HG02885 (cell line): ENCODE results near the gene KIAA0319L.

Experiments
- ATAC-seq: cut with Tn5 transposase; IDR thresholded peaks from one replicate; pipeline ENCODE4 v1.9.1; 2021; ENCODE audit warnings: mild to moderate bottlenecking; ENCODE audit not compliant: unreplicated experiment, poor library complexity

KIAA0319L gene

GRCh38 chr1:35564884-35565741 lies 7.9 kb upstream of the KIAA0319L start:
- ATAC-seq: no peak

DNA sequence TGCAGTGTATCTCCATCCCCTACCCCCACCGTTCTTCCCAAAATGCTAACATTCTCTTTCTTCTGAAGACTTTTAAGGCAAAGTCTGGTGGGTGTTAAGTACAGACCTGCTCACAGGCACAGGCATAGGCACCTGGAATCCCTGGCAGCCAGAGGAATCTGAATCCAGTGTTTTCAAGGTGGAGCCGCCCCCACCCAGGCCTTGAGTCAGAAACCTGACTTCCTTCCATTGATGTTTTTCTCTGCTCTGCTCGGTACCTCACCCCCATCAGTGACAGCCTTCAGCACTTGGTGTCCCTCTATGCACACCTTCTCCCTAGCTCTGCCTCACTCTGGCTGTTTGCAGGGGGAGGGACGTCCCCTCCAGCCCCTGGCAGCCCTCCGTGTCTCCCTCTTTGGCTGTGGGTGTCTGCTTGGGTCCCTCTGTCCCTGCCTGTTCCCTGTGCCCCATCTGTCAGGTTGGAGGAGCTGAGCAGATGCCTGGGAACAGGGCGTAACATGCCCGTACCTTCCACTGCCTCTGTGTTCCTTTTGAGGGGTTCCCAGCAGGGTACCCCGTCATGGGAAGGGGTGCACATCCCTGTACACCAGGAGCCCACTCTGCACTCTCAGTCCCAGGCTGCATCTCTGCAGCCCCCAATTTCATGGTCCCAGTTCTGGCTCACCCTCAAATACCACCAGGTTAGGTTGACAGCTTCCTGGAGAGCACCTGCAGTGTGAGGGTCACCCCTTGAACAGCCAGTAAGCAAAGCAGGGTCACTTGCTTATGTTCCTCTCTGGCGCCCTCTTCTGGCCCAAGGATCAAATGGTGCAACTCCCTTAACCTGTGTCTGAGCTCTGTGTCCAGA lies 7.1 kb upstream of the KIAA0319L start:
- ATAC-seq: no peak

DNA sequence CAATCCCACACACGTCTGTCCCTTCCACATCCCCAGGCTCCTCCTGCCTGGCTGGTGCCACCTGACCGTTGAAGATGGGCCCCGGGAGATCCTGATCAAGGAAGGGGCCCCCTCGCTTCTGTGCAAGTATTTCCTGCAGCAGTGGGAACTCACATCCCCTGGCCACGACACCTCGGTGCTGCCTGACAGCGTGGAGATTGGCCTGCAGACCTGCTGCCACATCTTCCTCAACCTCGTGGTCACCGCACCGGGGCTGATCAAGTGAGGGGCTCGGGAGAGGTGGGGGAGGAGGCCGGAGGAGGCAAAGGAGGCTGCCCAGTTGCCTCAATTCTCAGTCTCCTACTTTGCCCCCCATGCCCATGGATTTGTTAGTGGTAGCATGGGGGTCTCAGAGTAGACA lies 6.0 kb upstream of the KIAA0319L start:
- ATAC-seq: no peak

GRCh38 chr1:35561972-35562680 lies 4.9 kb upstream of the KIAA0319L start:
- no peak for ATAC-seq

DNA sequence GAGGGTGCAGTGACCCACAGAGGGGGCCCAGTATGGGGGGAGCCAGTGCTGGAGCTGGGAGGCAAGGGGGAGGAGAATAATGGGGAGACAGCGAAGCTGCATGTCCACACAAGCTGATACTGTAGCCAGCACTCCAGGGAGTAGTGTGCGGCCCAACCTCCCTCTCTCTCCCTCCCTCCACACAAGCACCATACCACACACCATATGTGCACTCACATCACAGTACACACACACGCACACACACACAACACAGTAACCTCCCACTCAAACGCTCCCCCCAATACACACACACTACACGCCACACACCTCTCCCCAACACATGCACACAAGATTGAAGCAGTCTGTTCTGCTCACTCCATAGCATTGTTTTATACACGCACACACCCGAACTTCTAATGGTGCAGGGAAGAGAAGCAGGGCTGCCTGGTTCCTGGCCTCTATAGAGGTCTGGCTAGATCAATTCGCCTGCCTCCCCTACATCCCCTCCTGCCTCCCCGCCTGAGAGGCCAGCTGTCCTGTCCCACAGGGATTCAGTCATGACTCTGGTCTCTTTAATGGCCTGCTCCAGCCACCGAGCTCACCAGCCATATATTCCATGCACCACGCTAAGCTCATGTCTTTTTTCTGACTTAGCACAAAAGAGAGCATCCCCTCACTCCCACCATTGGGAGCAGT lies 4.2 kb upstream of the KIAA0319L start:
- ATAC-seq: no peak

DNA sequence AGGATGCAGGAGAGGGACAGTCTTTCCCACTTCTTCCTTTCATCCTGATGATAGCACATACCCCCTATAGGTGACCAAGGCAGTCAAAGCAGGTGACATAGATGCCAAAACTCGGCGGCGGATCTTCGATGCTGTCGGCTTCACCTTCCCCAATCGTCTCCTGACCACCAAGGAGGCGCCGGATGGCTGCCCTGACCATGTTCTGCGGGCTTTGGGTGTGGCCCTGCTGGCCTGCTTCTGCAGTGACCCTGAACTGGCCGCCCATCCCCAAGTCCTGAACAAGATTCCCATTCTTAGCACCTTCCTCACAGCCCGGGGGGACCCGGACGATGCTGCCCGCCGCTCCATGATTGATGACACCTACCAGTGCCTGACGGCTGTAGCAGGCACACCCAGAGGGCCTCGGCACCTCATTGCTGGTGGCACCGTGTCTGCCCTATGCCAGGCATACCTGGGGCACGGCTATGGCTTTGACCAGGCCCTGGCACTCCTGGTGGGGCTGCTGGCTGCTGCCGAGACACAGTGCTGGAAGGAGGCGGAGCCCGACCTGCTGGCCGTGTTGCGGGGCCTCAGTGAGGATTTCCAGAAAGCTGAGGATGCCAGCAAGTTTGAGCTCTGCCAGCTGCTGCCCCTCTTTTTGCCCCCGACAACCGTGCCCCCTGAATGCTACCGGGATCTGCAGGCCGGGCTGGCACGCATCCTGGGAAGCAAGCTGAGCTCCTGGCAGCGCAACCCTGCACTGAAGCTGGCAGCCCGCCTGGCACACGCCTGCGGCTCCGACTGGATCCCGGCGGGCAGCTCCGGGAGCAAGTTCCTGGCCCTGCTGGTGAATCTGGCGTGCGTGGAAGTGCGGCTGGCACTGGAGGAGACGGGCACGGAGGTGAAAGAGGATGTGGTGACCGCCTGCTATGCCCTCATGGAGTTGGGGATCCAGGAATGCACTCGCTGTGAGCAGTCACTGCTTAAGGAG lies 3.3 kb upstream of the KIAA0319L start:
- no peak for ATAC-seq

DNA sequence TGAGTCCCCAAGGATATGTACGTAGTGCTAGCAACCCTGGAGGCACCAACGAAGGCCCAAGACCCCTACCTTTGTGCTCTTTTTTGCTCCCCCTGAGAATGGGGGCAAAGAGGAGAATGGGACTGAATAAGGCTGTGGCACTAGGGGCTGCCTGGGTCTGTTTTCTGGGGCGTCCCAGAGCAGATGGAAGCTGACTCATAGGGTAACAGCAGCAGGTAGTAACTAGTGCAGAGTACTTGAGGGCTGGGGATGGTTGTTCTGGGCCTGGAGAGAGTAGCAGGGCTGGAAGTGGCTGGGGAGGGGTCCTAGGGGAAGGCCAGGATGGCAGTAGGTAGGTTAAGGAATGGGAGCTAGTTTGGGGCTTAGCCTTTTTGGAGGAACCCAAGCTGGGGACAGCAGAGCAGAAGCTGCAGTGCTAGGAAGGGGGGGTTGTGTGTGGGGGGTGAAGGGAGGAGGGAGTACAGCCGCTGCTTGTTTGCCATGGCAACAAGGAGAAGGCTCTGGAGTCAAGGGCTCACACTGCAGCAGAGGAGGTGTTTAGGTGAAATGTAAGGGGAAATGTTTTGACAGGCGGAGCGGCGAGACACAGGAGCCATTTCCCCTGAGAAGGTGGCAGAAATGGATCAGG lies 2.2 kb upstream of the KIAA0319L start:
- no peak for ATAC-seq

DNA sequence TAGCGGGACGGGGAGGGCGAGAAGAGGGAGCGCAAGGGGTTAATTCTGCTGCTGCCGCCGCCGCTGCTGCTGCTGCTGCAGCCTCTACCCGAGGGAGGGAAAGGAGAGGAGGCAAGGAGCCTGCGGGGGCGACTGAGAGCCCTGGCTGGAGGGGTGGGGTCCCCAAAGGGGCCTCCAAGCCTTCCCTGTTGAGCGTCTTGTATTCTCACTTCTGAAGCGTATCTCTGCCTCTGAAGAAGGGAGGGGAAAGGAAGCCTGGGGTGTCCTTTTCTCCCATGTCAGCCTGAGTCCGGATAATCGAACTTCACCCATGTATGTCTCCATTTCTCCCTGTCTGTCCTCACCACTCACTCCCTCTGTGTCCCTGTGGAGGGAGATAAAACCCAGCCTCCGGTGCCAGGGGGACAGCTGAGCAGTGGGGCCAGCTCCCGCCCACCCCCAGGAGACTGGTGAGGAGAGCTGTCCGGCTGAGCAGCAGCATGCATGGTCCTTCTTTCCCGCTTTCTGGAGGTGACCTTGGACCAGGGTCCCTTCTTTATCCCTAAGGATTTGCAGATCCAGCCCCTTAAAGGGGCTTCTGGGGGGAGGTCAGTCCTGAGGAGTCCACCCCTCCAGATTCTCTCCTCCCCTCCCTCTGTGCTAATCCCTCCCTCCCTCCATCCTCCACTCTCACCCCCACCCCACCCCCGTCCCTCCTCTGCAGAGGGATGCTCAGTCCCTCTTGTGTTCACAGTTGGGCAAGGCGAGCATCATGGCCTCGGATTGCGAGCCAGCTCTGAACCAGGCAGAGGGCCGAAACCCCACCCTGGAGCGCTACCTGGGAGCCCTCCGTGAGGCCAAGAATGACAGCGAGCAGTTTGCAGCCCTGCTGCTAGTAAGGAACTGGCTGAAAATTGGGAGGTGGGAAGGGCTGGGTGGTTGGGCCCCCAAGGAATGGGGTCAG lies 1.4 kb upstream of the KIAA0319L start:
- no peak for ATAC-seq

- peak; percentile 86 for ATAC-seq
These were observed 589 bp upstream of the KIAA0319L start, which contains the start of gene NCDN for GRCh38 chr1:35557611-35558373. Gene NCDN (plus strand): TSS chr1:35557799. CDS start chr1:35558191, 392 bp downstream.

GRCh38 chr1:35556484-35557117 lies 602 bp downstream of the KIAA0319L start:
- ATAC-seq: no peak

- ATAC-seq: no peak
These were observed 1.4 kb downstream of the KIAA0319L start for GRCh38 chr1:35555601-35556477.

- ATAC-seq: no peak
These were observed 2.0 kb downstream of the KIAA0319L start for GRCh38 chr1:35555212-35555584.

GRCh38 chr1:35554266-35555211 lies 2.7 kb downstream of the KIAA0319L start:
- ATAC-seq: no peak

DNA sequence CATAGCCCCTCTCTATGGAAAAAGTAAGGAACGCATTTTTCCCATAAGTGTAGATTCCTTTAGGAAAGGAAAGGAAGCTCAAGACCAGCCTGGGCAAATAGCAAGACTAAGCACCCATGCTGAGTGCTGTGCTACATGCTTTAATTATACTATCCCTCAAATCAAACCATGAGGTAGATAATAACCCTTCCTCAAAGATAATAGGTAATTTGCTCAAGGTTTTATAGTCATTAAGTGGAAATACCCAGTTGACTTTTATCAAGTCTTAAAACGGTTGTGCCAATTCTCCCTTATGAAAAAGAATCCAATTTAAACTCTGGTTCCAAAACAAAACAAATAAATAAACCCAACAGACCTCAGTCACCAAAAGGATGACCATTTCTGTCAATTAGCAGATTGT lies 3.4 kb downstream of the KIAA0319L start:
- ATAC-seq: no peak
